Measurements from ENCODE around the gene PSMD13. TPM values are rescaled to one million over a fixed set of nuclear protein-coding genes. Genes with fewer than 3 reads are reported as not detected.

PSMD13 gene
- total RNA-seq, 1 experiment from 2014 or later: 141 TPM

GRCh38 chr11:276219-276618, 39.4 kb downstream of the PSMD13 start:
- Histone ChIP-seq H3K18ac (ENCODE audit: insufficient read length, low read depth, low read length) (no peak overlapping the region), H3K27me3 (ENCODE audit: insufficient read depth, low read length) (no peaks in the 10 kb centered on the region), H2BK20ac (ENCODE audit: low read depth, low read length, poor library complexity, severe bottlenecking) (no peak overlapping the region), H3K9me3 (ENCODE audit: control insufficient read depth, low read depth, low read length) (no peaks in the 10 kb centered on the region), H4K20me1 (ENCODE audit: control insufficient read depth, insufficient read depth, insufficient read length) (no peaks in the 10 kb centered on the region), H3K4me1 (ENCODE audit: insufficient read depth, low read length) (no peaks in the 10 kb centered on the region), H3K4me2 (ENCODE audit: insufficient read depth, insufficient read length, low read length) (no peak overlapping the region), H3K9ac (ENCODE audit: extremely low read depth, insufficient read length, low read length) (no peak overlapping the region), H3K23ac (ENCODE audit: insufficient read length, low read depth, low read length) (no peak overlapping the region), H3K4ac (ENCODE audit: low read depth, low read length) (no peak overlapping the region), H2BK120ac (ENCODE audit: low read depth, low read length, poor library complexity, severe bottlenecking) (no peak overlapping the region), H3K27ac (ENCODE audit: insufficient read length, low read depth, low read length) (no peak overlapping the region), H4K91ac (ENCODE audit: insufficient read length, low read depth, low read length) (no peak overlapping the region), H3K23me2 (ENCODE audit: insufficient read length, low read depth, low read length, poor library complexity, severe bottlenecking) (no peaks in the 10 kb centered on the region), H2BK5ac (ENCODE audit: insufficient read length, low read length) (no peak overlapping the region), H4K5ac (ENCODE audit: insufficient read length, low read depth, low read length) (no peak overlapping the region), H3K79me1 (ENCODE audit: insufficient read depth, low read depth, low read length, poor library complexity, severe bottlenecking) (no peaks in the 10 kb centered on the region), H3K79me2 (ENCODE audit: insufficient read depth, low read length) (no peaks in the 10 kb centered on the region), H2AFZ (ENCODE audit: low read length) (no peak overlapping the region), H2AK5ac (ENCODE audit: insufficient read length, low read length) (no peak overlapping the region), H3K14ac (ENCODE audit: insufficient read depth, low read length) (no peak overlapping the region), H3K56ac (ENCODE audit: insufficient read length, low read depth, low read length) (no peak overlapping the region), H2BK15ac (ENCODE audit: low read depth, low read length) (no peak overlapping the region), H2BK12ac (ENCODE audit: insufficient read length, low read depth, low read length) (no peak overlapping the region), H4K8ac (replicated peaks; ENCODE audit: insufficient read length, low read depth, low read length) (no peak overlapping the region), H3T11ph (ENCODE audit: low read length) (no peak overlapping the region)
- no peak for TF ChIP-seq CTCF (conservative IDR thresholded peaks at IDR 0.05)
- Mint-ChIP-seq H3K27ac (no peak overlapping the region), H3K9me3 (peaks cover 3% of the 10 kb centered on the region in 2 experiments; a peak in 3 of 5 replicates), H3K4me1 (peaks cover 21 to 28% of the 10 kb centered on the region in 2 experiments), H3K36me3 (ENCODE audit: insufficient read depth in 1 of 3, low read depth in 3 of 3) (no peaks in the 10 kb centered on the region), H3K27me3 (ENCODE audit: low read depth) (peaks cover 7% of the 10 kb centered on the region), H3K4me3 (no peak overlapping the region)
- no peak for DNase-seq

All from H9 (cell line).